Thoracic aorta (tissue), 2 donors: Measurements from ENCODE around the gene EFNA3. TPM values are rescaled to one million over a fixed set of nuclear protein-coding genes. Genes with fewer than 3 reads are reported as not detected.

Experiments used
- ATAC-seq: fragments of 150-250 bp; one replicate; pipeline ENCODE4 v1.8.0; 2017; ENCODE audit warnings: low read depth; ENCODE audit not compliant: insufficient number of reproducible peaks, low FRiP score
- DNase-seq: peaks from one replicate; pipeline ENCODE4 v3.0.0-alpha.2; 2020; ENCODE audit warnings: low spot score
- H3K27ac ChIP-seq, 2 donors: fragments of 200-600 bp; sonication (generic); 1 replicate in 1 of 2; 2 replicates in 1 of 2; pipeline ENCODE4 v1.5.1; 2016; ENCODE audit warnings: mild to moderate bottlenecking in 2 of 2, moderate library complexity in 2 of 2
- H3K27me3 ChIP-seq: fragments of 200-600 bp; sonication (generic); replicated peaks from 2 replicates; pipeline ENCODE4 v1.6.0; 2016; ENCODE audit warnings: mild to moderate bottlenecking; ENCODE audit not compliant: insufficient read depth
- H3K36me3 ChIP-seq: fragments of 200-600 bp; sonication (generic); one replicate; pipeline ENCODE4 v1.5.1; 2016
- H3K4me1 ChIP-seq, 2 donors: fragments of 200-600 bp; sonication (generic); 1 replicate in 1 of 2; 2 replicates in 1 of 2; pipeline versions ENCODE4 v1.5.1 to v1.6.0; 2016; ENCODE audit warnings: low read depth in 2 of 2, mild to moderate bottlenecking in 1 of 2; ENCODE audit not compliant: control insufficient read depth in 1 of 2
- H3K4me3 ChIP-seq: fragments of 200-600 bp; sonication (generic); 2 replicates; pipeline ENCODE4 v1.5.1; 2016; ENCODE audit warnings: mild to moderate bottlenecking
- H3K9me3 ChIP-seq: fragments of 200-600 bp; sonication (generic); 2 replicates; pipeline ENCODE4 v1.5.1; 2016
- CTCF ChIP-seq: fragments of 200-600 bp; sonication (generic); IDR thresholded peaks from one replicate; pipeline ENCODE4 v1.5.1; 2019; ENCODE audit warnings: antibody characterized with exemption
- total RNA-seq, 2 donors: library from RNA; depleted of rRNA; stranded (reverse); fragments of >200 nt; gene quantifications; one replicate each; pipeline versions ENCODE4 v1.1.0 to v1.2.3, GENCODE V29; 2016

Gene EFNA3
- total RNA-seq, 2 donors from 2014 or later = 1.5 to 3.2 TPM

GRCh38 chr1:155043793-155044192 lies 34.8 kb upstream of the EFNA3 start:
- Histone ChIP-seq H3K4me1 (peaks cover 0 to 4% of the 10 kb centered on the region in 2 donors), H3K27ac (no peak overlapping the region), H3K27me3 (no peaks in the 10 kb centered on the region)

GRCh38 chr1:155044365-155044764 lies 34.3 kb upstream of the EFNA3 start:
- H3K9me3 ChIP-seq = no peaks in the 10 kb centered on the region
- no peak overlapping the region for H3K4me3 ChIP-seq
- no peaks in the 10 kb centered on the region for H3K36me3 ChIP-seq
- ATAC-seq = no peak
- peaks cover 0 to 4% of the 10 kb centered on the region in 2 donors for H3K4me1 ChIP-seq
- peak overlapping the region in 1 of 2 donors; percentile 27 for H3K27ac ChIP-seq
- H3K27me3 ChIP-seq = no peaks in the 10 kb centered on the region
- TF ChIP-seq CTCF = no peak
- no peak for DNase-seq

More at GRCh38 chr1:155043793-155044192, 34.8 kb upstream of the EFNA3 start:
- Histone ChIP-seq H3K4me3 (no peak overlapping the region), H3K36me3 (no peaks in the 10 kb centered on the region), H3K9me3 (no peaks in the 10 kb centered on the region)
- DNase-seq (no peak), ATAC-seq (no peak)
- no peak for TF ChIP-seq CTCF

- H3K4me1 ChIP-seq = peaks cover 5 to 11% of the 10 kb centered on the region in 2 donors
- H3K9me3 ChIP-seq = no peaks in the 10 kb centered on the region
- no peak overlapping the region for H3K4me3 ChIP-seq
- peak overlapping the region in 1 of 2 donors; percentile 27 for H3K27ac ChIP-seq
- no peak for DNase-seq
- ATAC-seq = peak; percentile 53
- H3K36me3 ChIP-seq = no peaks in the 10 kb centered on the region
- TF ChIP-seq CTCF = peak; percentile 67
- no peaks in the 10 kb centered on the region for H3K27me3 ChIP-seq
Observed at GRCh38 chr1:155044812-155045657, 33.6 kb upstream of the EFNA3 start.

- Histone ChIP-seq H3K9me3 (no peaks in the 10 kb centered on the region), H3K36me3 (no peaks in the 10 kb centered on the region), H3K4me3 (no peak overlapping the region), H3K4me1 (peaks cover 9 to 31% of the 10 kb centered on the region in 2 donors), H3K27ac (no peak overlapping the region), H3K27me3 (no peaks in the 10 kb centered on the region)
- no peak for DNase-seq
- ATAC-seq = no peak
- no peak for TF ChIP-seq CTCF
Observed at GRCh38 chr1:155048449-155049334, 29.9 kb upstream of the EFNA3 start.
